Fibroblast of the conjunctiva (primary cell): Measurements from ENCODE around the gene SCD5.

ENCODE experiments used
- DNase-seq: peaks from one replicate; pipeline ENCODE4 v3.0.0-alpha.2; 2010; ENCODE audit warnings: low read depth

The SCD5 gene

DNA sequence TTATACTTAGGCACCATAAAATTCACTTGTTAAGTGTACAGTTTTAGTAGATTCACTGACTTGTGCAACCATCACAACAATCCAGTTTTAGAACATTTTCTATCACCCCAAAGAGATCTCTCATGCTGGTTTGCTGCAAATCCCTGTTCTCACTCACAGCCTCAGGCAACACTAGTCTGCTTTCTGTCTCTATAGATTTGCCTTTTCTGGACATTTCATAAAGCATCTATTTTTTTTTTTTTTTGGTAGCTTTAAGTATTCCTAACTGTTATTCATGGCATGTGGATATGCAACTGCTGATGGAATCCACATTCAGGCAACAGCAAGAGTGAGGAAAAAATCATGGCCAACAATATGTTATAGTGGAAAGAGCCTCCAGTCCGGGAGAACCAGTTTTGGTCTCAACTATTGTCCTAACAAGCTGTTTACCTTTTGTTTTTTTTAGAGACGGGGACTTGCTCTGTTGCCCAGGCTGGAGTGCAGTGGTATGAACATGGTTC lies 209.8 kb downstream of the SCD5 start:
- DNase-seq: no peak

DNA sequence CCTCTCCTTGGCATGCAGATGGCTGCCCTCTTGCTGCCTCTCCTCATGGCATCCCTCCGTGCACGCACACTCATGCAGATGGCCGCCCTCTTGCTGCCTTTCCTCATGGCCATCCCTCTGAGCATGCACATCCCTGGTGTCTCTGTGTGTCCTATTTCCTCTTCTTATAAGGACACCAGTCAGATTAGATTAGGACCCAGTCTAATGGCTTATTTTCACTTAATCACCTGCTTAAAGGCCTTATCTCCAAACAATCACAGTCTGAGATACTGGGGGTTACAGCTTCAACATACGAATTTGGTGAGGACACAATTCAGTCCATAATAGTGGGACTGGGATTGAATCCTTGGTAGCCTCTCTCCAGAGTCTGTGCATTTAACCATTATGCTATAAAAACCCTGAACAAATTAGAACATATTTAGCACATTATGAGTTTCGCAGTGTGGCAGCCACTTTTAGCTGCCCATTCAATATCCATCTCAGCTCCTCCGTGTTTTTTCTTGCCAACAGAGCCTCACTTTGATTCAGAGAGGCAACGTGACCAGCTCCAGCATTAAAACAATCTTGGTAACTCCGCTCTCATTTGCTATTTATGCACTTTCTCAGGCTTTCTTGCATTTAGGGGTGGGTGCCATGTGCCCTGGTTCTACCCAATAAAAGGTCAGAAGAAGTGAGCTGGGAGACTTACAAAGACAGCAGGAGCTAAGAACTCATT lies 210.6 kb downstream of the SCD5 start:
- DNase-seq: no peak

DNA sequence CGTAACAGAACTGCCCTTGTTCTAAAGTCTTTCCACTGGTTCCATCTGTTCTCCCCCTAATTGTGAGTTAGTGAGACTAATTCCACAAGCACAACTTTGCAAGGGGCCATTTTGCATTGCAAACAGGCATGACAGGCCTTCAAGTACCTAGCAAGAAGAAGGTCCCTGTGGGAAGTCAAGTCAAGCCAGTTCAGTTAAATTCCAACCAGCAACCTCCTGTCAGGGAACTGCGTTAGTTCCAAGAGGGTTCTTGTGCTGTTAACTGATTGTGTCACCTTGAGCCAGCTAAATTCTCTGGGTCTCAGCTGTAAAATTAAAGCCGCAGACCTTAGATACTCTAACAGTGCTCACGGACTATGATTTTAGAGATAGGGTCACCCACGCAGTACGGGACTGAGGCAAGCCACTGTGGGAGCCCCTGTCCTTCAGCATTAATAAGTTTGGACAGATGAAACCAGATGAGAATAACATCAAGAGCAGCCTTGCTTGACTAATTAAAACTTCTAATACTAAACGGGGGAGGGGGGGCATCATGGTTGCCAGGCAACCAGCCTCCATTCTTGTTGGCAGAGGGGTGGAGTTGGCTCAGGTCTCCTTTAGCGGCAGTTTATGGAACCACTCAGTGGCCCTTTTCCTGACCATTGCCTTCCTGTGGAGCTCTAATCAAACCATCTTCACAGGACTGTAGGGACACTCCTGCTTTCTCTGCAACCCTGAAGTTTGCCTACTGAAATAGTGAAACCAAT lies 212.7 kb downstream of the SCD5 start:
- DNase-seq: no peak

DNA sequence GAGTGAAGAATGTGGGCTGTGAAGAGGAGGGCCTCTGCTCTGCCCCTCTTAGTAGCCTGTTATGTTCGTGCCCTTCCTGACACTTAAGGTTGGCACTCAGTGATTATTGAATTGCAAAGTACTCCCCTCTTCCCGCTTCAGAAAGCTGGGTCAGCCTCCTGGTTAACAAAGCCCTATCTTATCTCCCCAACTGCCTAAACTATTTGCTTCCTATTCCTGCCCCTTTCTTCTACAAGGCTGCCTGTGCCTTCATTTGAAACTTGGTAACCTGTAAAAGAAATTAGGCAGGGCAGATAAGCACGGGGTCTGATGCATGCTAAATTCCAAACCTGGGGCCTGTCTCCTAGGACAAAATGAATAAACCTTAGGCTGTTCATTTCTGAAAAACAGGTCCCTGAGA lies 213.7 kb downstream of the SCD5 start:
- DNase-seq: no peak

DNA sequence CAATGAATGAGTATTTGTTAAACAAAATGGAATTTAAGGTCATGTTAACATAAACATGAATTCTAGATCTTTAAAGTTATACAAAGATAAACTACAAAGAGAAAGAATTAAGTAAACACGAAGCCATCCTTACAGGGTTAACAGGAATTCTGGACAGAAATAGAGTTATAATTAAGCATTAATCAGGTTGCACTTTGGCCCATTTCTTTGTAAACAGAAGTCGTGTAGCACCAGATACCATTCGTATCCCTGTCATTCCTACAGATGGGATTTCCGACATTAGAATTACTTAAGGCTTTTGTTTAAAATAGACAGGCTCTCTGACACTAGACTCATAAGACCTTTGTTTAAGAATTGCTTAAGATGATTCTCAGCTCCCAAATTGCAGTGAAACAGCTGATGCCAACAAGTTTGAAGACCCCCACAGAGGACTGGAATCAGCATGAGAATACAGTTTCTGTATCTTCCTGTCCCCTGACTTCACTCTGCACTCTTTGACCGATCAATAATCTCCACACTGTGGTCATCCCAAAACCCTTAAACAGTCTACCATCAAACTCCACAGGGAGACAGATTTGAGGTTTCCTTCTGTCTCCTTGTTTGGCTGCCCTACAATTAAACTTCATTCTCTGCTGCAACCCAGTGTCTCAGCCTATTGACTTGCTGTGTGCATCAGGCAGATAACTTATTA lies 214.6 kb downstream of the SCD5 start:
- no peak for DNase-seq

DNA sequence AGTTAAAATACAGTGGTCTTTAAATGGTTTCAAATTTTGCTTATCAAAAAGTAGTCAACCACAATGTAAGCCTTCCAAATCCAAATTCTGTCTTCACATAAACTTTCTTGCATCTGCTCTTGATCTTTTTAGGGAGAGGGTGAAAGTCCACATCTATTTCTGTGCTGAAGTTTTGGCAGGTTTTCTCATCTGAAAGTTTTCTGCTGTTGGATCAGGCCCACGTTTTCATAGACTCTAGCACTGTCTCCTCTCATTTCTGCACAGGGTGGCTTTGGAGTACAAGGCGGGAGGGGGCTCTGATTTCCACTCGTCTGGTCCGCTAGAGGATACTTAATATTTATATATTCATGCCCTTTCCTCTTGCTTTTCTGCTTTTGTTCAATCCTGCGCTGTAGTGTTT lies 218.7 kb downstream of the SCD5 start:
- DNase-seq: no peak
